ENCODE results near the gene PLEKHG5. TPM values are rescaled to one million over a fixed set of nuclear protein-coding genes. Genes with fewer than 3 reads are reported as not detected.

The PLEKHG5 gene
- total and polyA plus RNA-seq, 4 donors = 0.28 to 1.9 (median 1.1) TPM

DNA sequence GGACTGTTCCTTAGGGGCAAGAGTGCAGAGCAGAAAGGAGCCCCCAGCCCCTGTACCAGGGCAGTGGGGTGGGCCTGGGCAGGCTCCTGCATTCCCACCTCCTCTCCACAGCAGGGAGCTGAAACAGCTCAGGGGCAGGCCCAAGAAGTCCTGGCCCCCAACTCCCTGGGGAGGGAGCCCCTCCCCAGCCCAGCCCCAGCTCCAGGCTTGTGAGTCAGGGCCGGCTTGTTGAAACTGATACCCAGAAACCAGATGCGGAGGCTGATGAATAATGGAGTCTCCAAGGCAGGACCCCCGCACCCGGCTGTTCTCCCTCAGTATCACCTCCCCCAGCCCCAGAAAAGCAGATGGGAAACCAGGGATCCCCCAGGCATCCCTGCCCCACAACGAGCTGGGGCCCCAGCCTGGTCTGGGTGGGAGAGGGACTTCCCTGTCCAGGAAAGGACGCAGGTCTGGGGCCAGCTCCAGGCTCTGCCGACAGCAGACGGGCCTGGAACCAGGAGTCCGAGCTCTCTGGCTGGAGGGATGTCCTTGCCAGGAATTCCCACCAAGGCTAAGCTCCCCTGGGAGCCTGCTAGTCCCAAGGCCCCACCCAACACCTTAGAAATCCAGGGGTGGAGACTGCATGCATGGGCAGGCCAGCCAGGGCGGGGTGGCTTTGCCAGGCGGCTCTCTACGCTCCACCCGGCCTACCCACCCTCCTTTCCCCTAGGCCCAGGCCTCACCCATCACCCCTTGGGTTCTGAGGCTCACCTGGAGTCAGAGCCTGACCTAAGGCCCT lies 2.7 kb downstream of the PLEKHG5 start:
- H3K4me3 ChIP-seq (ENCODE audit: low read depth in 1 of 3, low read length in 3 of 3) = no peak overlapping the region
- H3K27ac ChIP-seq (ENCODE audit: low read depth in 1 of 2, low read length in 2 of 2) = no peak overlapping the region
- no peak overlapping the region for H3K9ac ChIP-seq (ENCODE audit: low read depth in 1 of 2, low read length in 2 of 2)
- no peaks in the 10 kb centered on the region for H3K36me3 ChIP-seq (ENCODE audit: control insufficient read depth in 4 of 4, insufficient read depth in 3 of 4, low read depth in 1 of 4, low read length in 3 of 4)
- no peaks in the 10 kb centered on the region for H3K9me3 ChIP-seq (ENCODE audit: control insufficient read depth in 4 of 4, low read length in 3 of 4)
- WGBS = 82% methylated on average over 13 of the region's 13 CpGs
- H3K27me3 ChIP-seq (ENCODE audit: control insufficient read depth in 4 of 4, insufficient read depth in 4 of 4, low read length in 3 of 4) = no peaks in the 10 kb centered on the region
- DNase-seq (ENCODE audit: low spot score) = no peak
- H3K4me1 ChIP-seq (ENCODE audit: control insufficient read depth in 4 of 4, insufficient read depth in 4 of 4, low read length in 3 of 4) = peaks cover 6 to 29% (median 15%) of the 10 kb centered on the region in 4 donors
- TF ChIP-seq SP1 (IDR thresholded peaks at IDR 0.05) = no peak
- TF ChIP-seq REST (IDR thresholded peaks at IDR 0.05) = no peak
- no peak for TF ChIP-seq JUND (IDR thresholded peaks at IDR 0.05)
- TF ChIP-seq TAF1 (conservative IDR thresholded peaks at IDR 0.05) = no peak
- TF ChIP-seq GABPA (IDR thresholded peaks at IDR 0.05 in 1 of 2, conservative IDR thresholded peaks at IDR 0.05 in 1 of 2) = no peak
- TF ChIP-seq NR2F2 (IDR thresholded peaks at IDR 0.05) = no peak
- TF ChIP-seq EGR1 (IDR thresholded peaks at IDR 0.05; ENCODE audit: low read depth in 2 of 2) = no peak
- no peak for TF ChIP-seq RXRA (IDR thresholded peaks at IDR 0.05)
- no peak for TF ChIP-seq CTCF (IDR thresholded peaks at IDR 0.05; ENCODE audit: low read depth, low read length, missing input control)
- TF ChIP-seq YY1 (IDR thresholded peaks at IDR 0.05) = no peak
- no peak for TF ChIP-seq FOXA2 (IDR thresholded peaks at IDR 0.05)
- TF ChIP-seq, protein P1, sequence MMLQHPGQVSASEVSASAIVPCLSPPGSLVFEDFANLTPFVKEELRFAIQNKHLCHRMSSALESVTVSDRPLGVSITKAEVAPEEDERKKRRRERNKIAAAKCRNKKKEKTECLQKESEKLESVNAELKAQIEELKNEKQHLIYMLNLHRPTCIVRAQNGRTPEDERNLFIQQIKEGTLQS (IDR thresholded peaks at IDR 0.05) = no peak

- DNase-seq (ENCODE audit: low spot score) = no peak
- WGBS = 81% methylated on average over 14 of the region's 14 CpGs
- Histone ChIP-seq H3K9me3 (ENCODE audit: control insufficient read depth in 4 of 4, low read length in 3 of 4) (no peaks in the 10 kb centered on the region), H3K9ac (ENCODE audit: low read depth in 1 of 2, low read length in 2 of 2) (no peak overlapping the region), H3K27ac (ENCODE audit: low read depth in 1 of 2, low read length in 2 of 2) (no peak overlapping the region), H3K36me3 (ENCODE audit: control insufficient read depth in 4 of 4, insufficient read depth in 3 of 4, low read depth in 1 of 4, low read length in 3 of 4) (no peaks in the 10 kb centered on the region), H3K4me3 (ENCODE audit: low read depth in 1 of 3, low read length in 3 of 3) (no peak overlapping the region), H3K27me3 (ENCODE audit: control insufficient read depth in 4 of 4, insufficient read depth in 4 of 4, low read length in 3 of 4) (no peaks in the 10 kb centered on the region), H3K4me1 (ENCODE audit: control insufficient read depth in 4 of 4, insufficient read depth in 4 of 4, low read length in 3 of 4) (peaks cover 6 to 29% (median 15%) of the 10 kb centered on the region in 4 donors)
- TF ChIP-seq JUND (IDR thresholded peaks at IDR 0.05) = no peak
- TF ChIP-seq EGR1 (IDR thresholded peaks at IDR 0.05; ENCODE audit: low read depth in 2 of 2) = no peak
- no peak for TF ChIP-seq NR2F2 (IDR thresholded peaks at IDR 0.05)
- TF ChIP-seq, protein P2, sequence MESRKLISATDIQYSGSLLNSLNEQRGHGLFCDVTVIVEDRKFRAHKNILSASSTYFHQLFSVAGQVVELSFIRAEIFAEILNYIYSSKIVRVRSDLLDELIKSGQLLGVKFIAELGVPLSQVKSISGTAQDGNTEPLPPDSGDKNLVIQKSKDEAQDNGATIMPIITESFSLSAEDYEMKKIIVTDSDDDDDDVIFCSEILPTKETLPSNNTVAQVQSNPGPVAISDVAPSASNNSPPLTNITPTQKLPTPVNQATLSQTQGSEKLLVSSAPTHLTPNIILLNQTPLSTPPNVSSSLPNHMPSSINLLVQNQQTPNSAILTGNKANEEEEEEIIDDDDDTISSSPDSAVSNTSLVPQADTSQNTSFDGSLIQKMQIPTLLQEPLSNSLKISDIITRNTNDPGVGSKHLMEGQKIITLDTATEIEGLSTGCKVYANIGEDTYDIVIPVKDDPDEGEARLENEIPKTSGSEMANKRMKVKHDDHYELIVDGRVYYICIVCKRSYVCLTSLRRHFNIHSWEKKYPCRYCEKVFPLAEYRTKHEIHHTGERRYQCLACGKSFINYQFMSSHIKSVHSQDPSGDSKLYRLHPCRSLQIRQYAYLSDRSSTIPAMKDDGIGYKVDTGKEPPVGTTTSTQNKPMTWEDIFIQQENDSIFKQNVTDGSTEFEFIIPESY (IDR thresholded peaks at IDR 0.05) = no peak
- TF ChIP-seq FOXA1 (IDR thresholded peaks at IDR 0.05) = no peak
- TF ChIP-seq GABPA (IDR thresholded peaks at IDR 0.05 in 1 of 2, conservative IDR thresholded peaks at IDR 0.05 in 1 of 2) = no peak
- TF ChIP-seq RAD21 (IDR thresholded peaks at IDR 0.05) = no peak
- TF ChIP-seq HNF4A (conservative IDR thresholded peaks at IDR 0.05) = no peak
- TF ChIP-seq, protein P1 (IDR thresholded peaks at IDR 0.05) = no peak
- TF ChIP-seq REST (IDR thresholded peaks at IDR 0.05) = no peak
- TF ChIP-seq FOXA2 (IDR thresholded peaks at IDR 0.05) = no peak
- TF ChIP-seq TAF1 (conservative IDR thresholded peaks at IDR 0.05) = no peak
- TF ChIP-seq HNF4G (IDR thresholded peaks at IDR 0.05) = no peak
These were observed 3.5 kb downstream of the PLEKHG5 start for GRCh38 chr1:6487804-6488484.
